Peyer's patch (tissue), 4 donors: Measurements from ENCODE around the gene C6orf132. TPM values are rescaled to one million over a fixed set of nuclear protein-coding genes. Genes with fewer than 3 reads are reported as not detected.

ENCODE experiments used
- DNase-seq, 3 donors: peaks; one replicate each; pipeline ENCODE4 v3.0.0-alpha.2; 2017 to 2019
- H3K27ac ChIP-seq, 4 donors: fragments of 200-600 bp; sonication (generic); one replicate each; pipeline ENCODE4 v1.5.1; 2016 to 2019
- H3K27me3 ChIP-seq, 2 donors: fragments of 200-600 bp; sonication (generic); one replicate each; pipeline ENCODE4 v1.5.1; 2019
- H3K36me3 ChIP-seq, 3 donors: fragments of 200-600 bp; sonication (generic); one replicate each; pipeline ENCODE4 v1.5.1; 2016 to 2019
- H3K4me1 ChIP-seq, 4 donors: fragments of 200-600 bp; sonication (generic); one replicate each; pipeline ENCODE4 v1.5.1; 2016 to 2019
- H3K4me3 ChIP-seq, 4 donors: fragments of 200-600 bp; sonication (generic); 1 replicate in 3 of 4; 2 replicates in 1 of 4; pipeline ENCODE4 v1.5.1; 2016 to 2019; ENCODE audit warnings: mild to moderate bottlenecking in 1 of 4
- H3K9me3 ChIP-seq, 4 donors: fragments of 200-600 bp; sonication (generic); one replicate each; pipeline ENCODE4 v1.5.1; 2016 to 2019; ENCODE audit warnings: mild to moderate bottlenecking in 1 of 4
- CTCF ChIP-seq, 6 experiments: fragments of 450-650 bp in 4 of 6; fragments of 200-600 bp in 2 of 6; sonication (generic) in 1 of 6; IDR thresholded peaks; one replicate each; pipeline ENCODE4 v1.5.1; 2017 to 2019; ENCODE audit warnings: antibody characterized with exemption in 6 of 6, mild to moderate bottlenecking in 3 of 6, moderate library complexity in 1 of 6
- POLR2A ChIP-seq, 2 donors: fragments of 450-650 bp; IDR thresholded peaks; one replicate each; pipeline ENCODE4 v1.5.1; 2017; ENCODE audit warnings: antibody characterized with exemption in 2 of 2, mild to moderate bottlenecking in 2 of 2, moderate library complexity in 2 of 2
- total RNA-seq, 4 donors: library from RNA; depleted of rRNA; stranded (reverse); fragments of >200 nt; gene quantifications; one replicate each; pipeline ENCODE4 v1.1.0, GENCODE V29; 2016

C6orf132 gene
- total RNA-seq: 100 to 1,000 TPM in 1 of 4 donors, 10 to 100 TPM in 3; 47.9 to 106 (median 95.9) TPM

- Histone ChIP-seq H3K4me3 (peak within 1 kb of the TSS; percentile 40 to 73 (median 58)), H3K4me1 (peaks cover 0 to 25% (median 4%) of the 10 kb centered on the region in 4 donors), H3K9me3 (no peaks in the 10 kb centered on the region), H3K27me3 (no peaks in the 10 kb centered on the region), H3K27ac (peak within 1 kb of the TSS; percentile 57 to 96 (median 93)), H3K36me3 (no peaks in the 10 kb centered on the region)
- peak in 2 of 3 donors; percentile 84 to 90 for DNase-seq
- TF ChIP-seq POLR2A (IDR thresholded peaks at IDR 0.05) (peak; percentile 88 to 91), CTCF (IDR thresholded peaks at IDR 0.05) (peak in 3 of 6 experiments; percentile 18 to 29 (median 27))
Observed at GRCh38 chr6:42142118-42142835, at the start of gene C6orf132. C6orf132 (minus strand) TSS chr6:42142620; CDS start chr6:42142444, 176 bp downstream.

GRCh38 chr6:42190554-42191183 lies 48.2 kb upstream of the C6orf132 start:
- Histone ChIP-seq H3K9me3 (no peaks in the 10 kb centered on the region), H3K4me3 (no peak overlapping the region), H3K27me3 (no peaks in the 10 kb centered on the region), H3K36me3 (no peaks in the 10 kb centered on the region), H3K27ac (no peak overlapping the region), H3K4me1 (no peaks in the 10 kb centered on the region)
- DNase-seq: no peak
- TF ChIP-seq POLR2A (IDR thresholded peaks at IDR 0.05): no peak
- no peak for TF ChIP-seq CTCF (IDR thresholded peaks at IDR 0.05)

- no peak for DNase-seq
- Histone ChIP-seq H3K36me3 (no peaks in the 10 kb centered on the region), H3K27ac (no peak overlapping the region), H3K9me3 (no peaks in the 10 kb centered on the region), H3K4me1 (no peaks in the 10 kb centered on the region), H3K27me3 (no peaks in the 10 kb centered on the region), H3K4me3 (no peak overlapping the region)
- TF ChIP-seq CTCF (IDR thresholded peaks at IDR 0.05): no peak
- TF ChIP-seq POLR2A (IDR thresholded peaks at IDR 0.05): no peak
Observed at GRCh38 chr6:42188406-42188805, 46.0 kb upstream of the C6orf132 start.

DNA sequence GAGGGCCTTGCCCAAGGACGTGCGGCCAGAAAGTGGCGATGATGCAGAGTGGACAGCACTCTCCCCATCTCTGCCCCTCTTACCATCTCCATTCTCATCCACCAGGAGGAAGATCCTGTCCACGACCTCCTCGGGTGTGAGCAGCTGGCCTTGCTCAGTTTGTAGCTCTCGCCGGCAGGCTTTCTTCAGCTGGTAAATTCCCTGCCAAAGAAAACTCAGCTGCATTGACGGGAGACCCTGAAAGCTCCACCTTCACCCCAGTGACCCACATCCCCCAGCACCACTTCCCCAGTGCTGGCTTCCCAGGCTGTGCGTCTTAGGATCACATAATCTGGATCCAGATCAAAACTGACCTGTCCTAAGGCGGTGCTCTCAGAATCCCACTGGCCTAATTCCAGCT lies 43.2 kb upstream of the C6orf132 start:
- no peaks in the 10 kb centered on the region for H3K4me1 ChIP-seq
- no peaks in the 10 kb centered on the region for H3K27me3 ChIP-seq
- TF ChIP-seq CTCF (IDR thresholded peaks at IDR 0.05) (no peak), POLR2A (IDR thresholded peaks at IDR 0.05) (no peak)
- H3K4me3 ChIP-seq: no peak overlapping the region
- no peak overlapping the region for H3K27ac ChIP-seq
- no peaks in the 10 kb centered on the region for H3K9me3 ChIP-seq
- H3K36me3 ChIP-seq: no peaks in the 10 kb centered on the region
- no peak for DNase-seq

DNA sequence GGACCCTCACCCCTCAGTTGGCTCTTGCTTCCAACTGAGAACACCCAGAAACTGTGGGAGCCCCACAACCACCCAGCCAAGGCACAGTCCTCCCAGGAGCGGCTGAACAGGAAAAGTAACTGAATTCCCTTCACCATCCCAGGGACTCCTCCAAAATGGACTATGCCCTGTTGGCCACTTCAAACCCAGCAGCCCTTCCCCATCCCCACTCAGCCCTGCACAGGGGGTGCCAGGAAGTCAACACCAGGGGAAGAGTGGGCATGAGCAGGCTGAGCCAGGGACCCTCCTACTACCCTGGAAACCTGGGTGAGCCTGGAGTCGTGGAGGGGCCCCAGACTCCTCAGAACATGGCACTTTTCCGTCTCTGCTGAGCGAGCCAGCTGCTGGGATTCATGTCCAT lies 42.1 kb upstream of the C6orf132 start:
- no peaks in the 10 kb centered on the region for H3K9me3 ChIP-seq
- no peak overlapping the region for H3K27ac ChIP-seq
- TF ChIP-seq POLR2A (IDR thresholded peaks at IDR 0.05) (no peak), CTCF (IDR thresholded peaks at IDR 0.05) (no peak)
- DNase-seq: peak in 1 of 3 donors; percentile 19
- no peak overlapping the region for H3K4me3 ChIP-seq
- H3K4me1 ChIP-seq: no peaks in the 10 kb centered on the region
- H3K27me3 ChIP-seq: no peaks in the 10 kb centered on the region
- H3K36me3 ChIP-seq: no peaks in the 10 kb centered on the region
